Measurements from ENCODE around the gene CACHD1. TPM values are rescaled to one million over a fixed set of nuclear protein-coding genes. Genes with fewer than 3 reads are reported as not detected.

CACHD1 gene
- total and polyA plus RNA-seq, 2 donors (not counting 1 experiment from before 2014, with no cell fraction given), result 2.9 to 5.4 TPM

- H3K9ac ChIP-seq (ENCODE audit: insufficient read depth, low read length), result no peak overlapping the region
- H3K4me2 ChIP-seq (ENCODE audit: extremely low read depth, insufficient read depth, low read length), result no peak overlapping the region
- no peaks in the 10 kb centered on the region for H4K20me1 ChIP-seq (ENCODE audit: control insufficient read depth, extremely low read depth, insufficient read depth, low read length)
- H3K79me2 ChIP-seq (ENCODE audit: control insufficient read depth, insufficient read depth, low read length), result no peaks in the 10 kb centered on the region
- H3K27me3 ChIP-seq (ENCODE audit: control insufficient read depth, insufficient read depth, low read length), result no peaks in the 10 kb centered on the region
- H3K4me1 ChIP-seq (ENCODE audit: control insufficient read depth, extremely low read depth, insufficient read depth, low read length), result no peaks in the 10 kb centered on the region
- no peak overlapping the region for H3K4me3 ChIP-seq (replicated peaks in 1 of 4; ENCODE audit: control extremely low read depth in 1 of 4, insufficient read depth in 1 of 4, low read depth in 3 of 4, low read length in 4 of 4)
- H3K27ac ChIP-seq (ENCODE audit: insufficient read depth, low read length), result no peak overlapping the region
- TF ChIP-seq EZH2 (IDR thresholded peaks at IDR 0.05; ENCODE audit: low read length, missing control alignments) (no peak), CTCF (conservative IDR thresholded peaks at IDR 0.05 in 1 of 2, IDR thresholded peaks at IDR 0.05 in 1 of 2; ENCODE audit: low read depth in 1 of 2, low read length in 2 of 2) (no peak)
- no peak overlapping the region for H2AFZ ChIP-seq (ENCODE audit: low read length)
- H3K9me3 ChIP-seq (ENCODE audit: control insufficient read depth, insufficient read depth, low read depth, low read length), result no peaks in the 10 kb centered on the region
- DNase-seq (ENCODE audit: low read depth in 2 of 2), result peak in 1 of 2 donors; percentile 72
- H3K36me3 ChIP-seq (ENCODE audit: control insufficient read depth, insufficient read depth, low read length), result no peaks in the 10 kb centered on the region
Observed at GRCh38 chr1:64669098-64669675, 199.3 kb downstream of the CACHD1 start.

- Histone ChIP-seq H3K9me3 (ENCODE audit: control insufficient read depth, insufficient read depth, low read depth, low read length) (no peaks in the 10 kb centered on the region), H4K20me1 (ENCODE audit: control insufficient read depth, extremely low read depth, insufficient read depth, low read length) (no peaks in the 10 kb centered on the region), H2AFZ (ENCODE audit: low read length) (no peak overlapping the region), H3K27ac (ENCODE audit: insufficient read depth, low read length) (no peak overlapping the region), H3K4me1 (ENCODE audit: control insufficient read depth, extremely low read depth, insufficient read depth, low read length) (no peaks in the 10 kb centered on the region), H3K4me3 (replicated peaks in 1 of 4; ENCODE audit: control extremely low read depth in 1 of 4, insufficient read depth in 1 of 4, low read depth in 3 of 4, low read length in 4 of 4) (no peak overlapping the region), H3K9ac (ENCODE audit: insufficient read depth, low read length) (no peak overlapping the region), H3K4me2 (ENCODE audit: extremely low read depth, insufficient read depth, low read length) (no peak overlapping the region), H3K27me3 (ENCODE audit: control insufficient read depth, insufficient read depth, low read length) (no peaks in the 10 kb centered on the region), H3K36me3 (ENCODE audit: control insufficient read depth, insufficient read depth, low read length) (no peaks in the 10 kb centered on the region), H3K79me2 (ENCODE audit: control insufficient read depth, insufficient read depth, low read length) (no peaks in the 10 kb centered on the region)
- peak; percentile 51 to 75 for TF ChIP-seq CTCF (conservative IDR thresholded peaks at IDR 0.05 in 1 of 2, IDR thresholded peaks at IDR 0.05 in 1 of 2; ENCODE audit: low read depth in 1 of 2, low read length in 2 of 2)
- no peak for TF ChIP-seq EZH2 (IDR thresholded peaks at IDR 0.05; ENCODE audit: low read length, missing control alignments)
- DNase-seq (ENCODE audit: low read depth in 2 of 2), result peak; percentile 14 to 61
Observed at GRCh38 chr1:64675718-64676345, 205.9 kb downstream of the CACHD1 start.

GRCh38 chr1:64676386-64676785, 206.5 kb downstream of the CACHD1 start:
- DNase-seq (ENCODE audit: low read depth in 2 of 2), result no peak
- H3K4me2 ChIP-seq (ENCODE audit: extremely low read depth, insufficient read depth, low read length), result no peak overlapping the region
- no peaks in the 10 kb centered on the region for H3K9me3 ChIP-seq (ENCODE audit: control insufficient read depth, insufficient read depth, low read depth, low read length)
- H3K27ac ChIP-seq (ENCODE audit: insufficient read depth, low read length), result no peak overlapping the region
- no peaks in the 10 kb centered on the region for H3K79me2 ChIP-seq (ENCODE audit: control insufficient read depth, insufficient read depth, low read length)
- no peak overlapping the region for H2AFZ ChIP-seq (ENCODE audit: low read length)
- H3K4me3 ChIP-seq (replicated peaks in 1 of 4; ENCODE audit: control extremely low read depth in 1 of 4, insufficient read depth in 1 of 4, low read depth in 3 of 4, low read length in 4 of 4), result no peak overlapping the region
- H3K27me3 ChIP-seq (ENCODE audit: control insufficient read depth, insufficient read depth, low read length), result no peaks in the 10 kb centered on the region
- H3K36me3 ChIP-seq (ENCODE audit: control insufficient read depth, insufficient read depth, low read length), result no peaks in the 10 kb centered on the region
- H3K9ac ChIP-seq (ENCODE audit: insufficient read depth, low read length), result no peak overlapping the region
- TF ChIP-seq EZH2 (IDR thresholded peaks at IDR 0.05; ENCODE audit: low read length, missing control alignments) (no peak), CTCF (conservative IDR thresholded peaks at IDR 0.05 in 1 of 2, IDR thresholded peaks at IDR 0.05 in 1 of 2; ENCODE audit: low read depth in 1 of 2, low read length in 2 of 2) (no peak)
- no peaks in the 10 kb centered on the region for H4K20me1 ChIP-seq (ENCODE audit: control insufficient read depth, extremely low read depth, insufficient read depth, low read length)
- H3K4me1 ChIP-seq (ENCODE audit: control insufficient read depth, extremely low read depth, insufficient read depth, low read length), result no peaks in the 10 kb centered on the region
